ENCODE data around the gene TMTC1.
"Not testable (repeated sequence)": the region's sequence is repeated elsewhere in the genome, so short reads cannot be mapped to it uniquely, and the experiment has no call there.

The TMTC1 gene

GRCh38 chr12:29656762-29657538 lies 126.8 kb downstream of the TMTC1 start:
- DNase-seq = no peak

- no peak for DNase-seq
Observed at GRCh38 chr12:29655861-29656260, 127.9 kb downstream of the TMTC1 start.

DNA sequence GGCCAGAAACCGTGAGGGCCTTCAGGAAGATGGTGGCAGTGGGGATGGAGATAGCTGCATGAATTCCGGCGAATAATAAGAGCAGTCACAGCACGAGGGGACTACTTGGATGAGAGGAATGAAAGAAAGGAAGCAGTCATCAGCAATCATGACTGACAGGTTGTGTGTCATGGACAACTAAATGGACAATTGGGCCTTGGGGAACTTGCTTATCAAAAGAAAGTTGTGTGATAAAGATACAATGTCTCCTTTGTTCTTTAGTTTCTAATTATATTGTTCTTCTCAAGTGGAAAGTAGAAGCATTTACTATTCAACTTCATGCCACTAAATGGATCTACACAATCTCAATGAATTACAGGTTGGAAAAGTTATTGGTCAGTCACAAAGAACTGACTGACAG lies 130.5 kb downstream of the TMTC1 start:
- DNase-seq = no peak

- no peak for DNase-seq
Observed at GRCh38 chr12:29650371-29650770, 133.4 kb downstream of the TMTC1 start.

DNA sequence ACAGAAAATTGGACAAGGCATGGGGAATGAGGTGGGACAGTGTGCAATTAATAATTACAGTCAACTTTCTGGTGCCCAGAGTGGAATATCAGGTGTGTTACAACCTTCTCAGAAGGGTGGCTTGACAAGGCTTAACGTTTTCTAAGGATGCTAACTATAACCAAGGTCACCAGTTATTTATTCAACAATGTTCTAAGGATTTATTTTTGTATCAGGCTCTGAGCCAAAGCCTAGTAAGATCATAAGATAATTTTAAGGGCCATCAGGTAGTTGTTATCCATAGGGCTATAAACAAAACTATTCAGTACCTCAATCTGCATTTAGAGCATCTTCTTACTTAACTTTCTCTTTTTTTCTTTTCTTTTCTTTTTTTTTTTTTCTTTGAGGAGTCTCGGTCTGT lies 134.0 kb downstream of the TMTC1 start:
- DNase-seq = no peak

GRCh38 chr12:29644536-29645162 lies 139.1 kb downstream of the TMTC1 start:
- DNase-seq = no peak

GRCh38 chr12:29640589-29641345 lies 143.0 kb downstream of the TMTC1 start:
- DNase-seq = no peak

DNA sequence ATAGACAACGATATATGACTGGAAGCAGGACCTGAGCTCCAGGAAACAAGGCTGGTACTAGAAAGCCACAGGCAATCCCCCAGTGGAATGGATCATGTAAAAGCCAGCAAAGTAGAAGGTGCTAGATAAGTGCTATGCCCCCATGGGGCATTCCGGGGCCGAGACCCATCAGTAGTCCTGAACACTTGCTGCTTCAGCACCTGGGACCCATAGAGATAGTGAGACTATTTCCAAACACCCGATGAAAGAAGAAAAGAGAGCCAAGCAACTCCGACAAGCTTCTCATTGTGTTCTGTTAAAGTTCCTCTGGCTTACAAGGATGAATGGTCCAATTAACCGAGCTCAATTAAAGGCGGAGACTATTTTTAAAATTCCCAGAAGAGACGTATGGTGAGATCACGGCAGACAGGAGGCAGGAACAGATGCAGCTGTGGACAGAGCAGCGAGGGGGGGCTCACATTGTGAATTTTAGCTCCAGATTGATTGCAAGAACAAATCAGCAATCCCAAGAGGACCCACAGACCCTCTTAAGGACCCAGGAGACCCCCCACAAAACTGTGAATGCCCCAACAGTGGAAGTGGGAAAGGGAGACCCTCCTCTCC lies 143.7 kb downstream of the TMTC1 start:
- DNase-seq = no peak

- no peak for DNase-seq
Observed at GRCh38 chr12:29638528-29638927, 145.2 kb downstream of the TMTC1 start.

- no peak for DNase-seq
Observed at GRCh38 chr12:29634057-29634456, 149.7 kb downstream of the TMTC1 start.

DNA sequence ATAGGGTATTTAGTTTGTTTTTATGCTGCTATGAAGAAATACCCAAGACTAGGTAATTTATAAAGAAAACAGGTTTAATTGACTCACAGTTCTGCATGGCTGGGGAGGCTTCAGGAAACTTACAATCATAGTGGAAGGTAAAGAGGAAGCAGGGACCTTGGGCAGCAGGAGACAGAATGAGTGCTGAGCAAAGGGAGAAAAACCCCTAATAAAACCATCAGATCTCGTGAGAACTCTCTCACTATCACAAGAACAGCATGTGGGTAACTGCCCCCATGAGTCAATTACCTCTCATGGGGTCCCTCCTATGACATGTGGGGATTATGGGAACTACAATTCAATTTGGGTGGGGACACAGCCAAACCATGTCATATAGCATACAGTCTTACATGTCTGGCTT lies 153.6 kb downstream of the TMTC1 start:
- DNase-seq = not testable (repeated sequence)

DNA sequence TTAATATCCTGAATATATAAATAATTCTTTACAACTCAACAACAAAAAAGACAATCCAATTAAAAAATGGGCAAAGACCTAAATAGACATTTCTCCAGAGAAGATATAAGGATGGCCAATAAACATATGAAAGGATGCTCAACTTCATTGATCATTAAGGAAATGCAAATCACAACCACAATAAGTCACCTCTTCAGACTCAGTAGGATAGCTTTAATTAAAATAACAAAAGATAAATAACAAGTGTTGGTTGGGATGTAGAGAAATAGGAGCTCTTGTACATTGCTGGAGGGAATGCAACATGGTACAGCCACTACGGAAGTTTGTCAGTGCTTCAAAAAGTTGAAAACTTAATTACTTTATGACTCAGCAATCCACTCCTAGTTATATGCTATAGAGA lies 156.5 kb downstream of the TMTC1 start:
- DNase-seq = no peak

GRCh38 chr12:29625359-29625953 lies 158.3 kb downstream of the TMTC1 start:
- no peak for DNase-seq

DNA sequence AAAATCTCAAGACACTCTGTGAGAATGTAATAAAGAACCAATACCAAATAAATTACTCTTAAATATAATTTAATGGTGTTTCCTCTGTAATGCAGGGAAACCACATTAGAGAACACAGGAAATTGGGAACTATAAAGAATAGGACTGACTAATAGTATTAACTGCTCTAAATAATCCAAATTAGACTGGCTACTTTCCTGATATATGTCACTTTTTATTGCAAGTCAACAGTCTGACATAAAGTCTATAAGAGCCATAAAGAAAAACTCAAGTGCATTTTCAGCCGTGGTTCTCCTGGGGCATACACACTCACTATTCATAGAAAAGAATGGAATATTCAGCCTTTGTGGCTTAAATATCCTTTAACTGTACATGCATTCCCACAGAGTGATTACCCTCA lies 161.5 kb downstream of the TMTC1 start:
- no peak for DNase-seq

DNA sequence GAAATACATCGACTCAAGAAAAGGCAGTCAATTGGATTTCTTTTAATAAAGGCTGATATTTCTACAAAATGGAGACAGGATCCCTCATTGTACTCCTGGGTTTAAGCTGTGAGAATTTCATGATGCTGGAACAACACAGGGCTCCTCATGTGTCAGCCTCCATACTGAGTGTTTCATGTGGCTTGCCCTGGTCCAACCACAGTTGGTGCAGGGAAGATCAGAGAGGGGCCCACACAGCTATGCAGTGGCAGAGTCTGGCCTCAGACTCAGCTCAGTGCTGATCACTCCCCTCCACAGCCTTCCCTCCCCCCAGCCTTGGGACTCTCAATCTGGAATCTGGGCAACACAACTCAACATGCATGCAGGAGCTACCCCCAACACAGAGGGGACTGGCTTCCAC lies 163.7 kb downstream of the TMTC1 start:
- no peak for DNase-seq

DNA sequence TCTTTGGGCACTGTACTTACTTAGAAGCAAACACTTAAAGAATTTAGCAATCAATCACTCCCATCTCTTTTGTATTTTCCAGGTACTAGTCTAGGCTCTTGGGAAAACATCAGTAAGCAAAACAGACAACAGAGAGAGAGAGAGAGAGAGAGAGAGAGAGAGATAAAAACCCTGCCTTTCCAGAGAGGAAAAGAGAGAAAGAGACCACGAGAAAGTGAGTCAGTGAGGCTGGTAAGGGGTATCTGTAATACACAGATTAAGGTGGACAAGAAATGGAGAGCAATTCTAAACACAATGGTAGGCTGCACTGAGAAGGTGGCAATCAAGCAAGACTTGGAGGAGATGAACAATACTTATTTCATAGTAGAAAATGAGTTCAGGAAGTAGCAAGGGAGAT lies 166.3 kb downstream of the TMTC1 start:
- DNase-seq = no peak

DNA sequence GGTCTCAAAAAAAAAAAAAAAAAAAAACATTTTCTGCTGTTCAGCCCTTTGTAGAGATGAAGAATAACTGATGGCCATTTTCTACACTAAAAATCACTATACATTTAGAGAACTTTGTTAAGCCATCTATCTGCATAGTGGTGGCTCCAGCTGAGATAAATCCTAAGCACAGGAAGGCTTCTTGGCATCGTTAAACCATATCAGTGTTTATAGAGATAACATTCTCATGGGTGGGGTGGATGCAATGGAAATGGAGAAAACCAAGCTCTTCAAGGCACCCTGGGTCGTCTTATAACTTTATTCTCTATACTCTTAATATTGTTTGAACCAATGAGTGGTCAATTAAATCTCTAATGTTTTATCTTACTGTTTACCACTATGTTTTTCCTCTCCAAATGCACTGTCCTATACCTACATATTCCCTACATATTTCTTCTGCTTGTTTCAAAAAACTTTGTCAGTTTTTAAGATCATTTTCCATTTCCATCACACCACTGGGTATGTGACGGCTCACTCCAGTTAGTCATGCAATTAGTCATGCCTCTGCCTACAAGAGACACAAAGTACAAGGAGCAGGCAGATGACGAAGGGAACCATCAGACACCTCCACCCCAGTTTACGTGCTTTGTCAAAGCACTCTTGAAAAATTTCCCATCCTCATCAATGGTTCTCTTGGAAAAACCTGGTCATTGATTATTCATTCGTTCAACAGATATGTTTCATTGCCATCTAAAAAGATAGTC lies 166.9 kb downstream of the TMTC1 start:
- no peak for DNase-seq

- DNase-seq = no peak
Observed at GRCh38 chr12:29614694-29615325, 168.9 kb downstream of the TMTC1 start.

- DNase-seq = no peak
Observed at GRCh38 chr12:29612912-29613311, 170.8 kb downstream of the TMTC1 start.

DNA sequence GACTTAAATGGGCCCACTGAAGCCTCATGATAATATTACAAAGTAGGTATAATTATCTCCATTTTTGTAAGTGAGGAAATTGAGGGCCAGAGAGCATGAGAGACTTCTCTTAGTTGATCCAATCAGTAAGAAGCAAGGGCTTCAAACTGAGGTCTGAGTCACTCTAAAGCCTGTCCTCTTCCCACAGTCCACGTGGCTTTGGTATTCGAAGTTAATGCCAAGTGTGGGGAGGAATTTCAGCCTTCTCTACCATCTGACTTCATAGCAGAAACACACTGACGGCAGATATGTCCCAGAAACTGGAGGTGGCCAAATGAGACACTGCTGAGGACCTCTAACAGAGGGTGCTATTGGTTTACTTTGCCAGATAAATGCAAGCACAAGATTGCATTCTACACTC lies 171.8 kb downstream of the TMTC1 start:
- DNase-seq = no peak

DNA sequence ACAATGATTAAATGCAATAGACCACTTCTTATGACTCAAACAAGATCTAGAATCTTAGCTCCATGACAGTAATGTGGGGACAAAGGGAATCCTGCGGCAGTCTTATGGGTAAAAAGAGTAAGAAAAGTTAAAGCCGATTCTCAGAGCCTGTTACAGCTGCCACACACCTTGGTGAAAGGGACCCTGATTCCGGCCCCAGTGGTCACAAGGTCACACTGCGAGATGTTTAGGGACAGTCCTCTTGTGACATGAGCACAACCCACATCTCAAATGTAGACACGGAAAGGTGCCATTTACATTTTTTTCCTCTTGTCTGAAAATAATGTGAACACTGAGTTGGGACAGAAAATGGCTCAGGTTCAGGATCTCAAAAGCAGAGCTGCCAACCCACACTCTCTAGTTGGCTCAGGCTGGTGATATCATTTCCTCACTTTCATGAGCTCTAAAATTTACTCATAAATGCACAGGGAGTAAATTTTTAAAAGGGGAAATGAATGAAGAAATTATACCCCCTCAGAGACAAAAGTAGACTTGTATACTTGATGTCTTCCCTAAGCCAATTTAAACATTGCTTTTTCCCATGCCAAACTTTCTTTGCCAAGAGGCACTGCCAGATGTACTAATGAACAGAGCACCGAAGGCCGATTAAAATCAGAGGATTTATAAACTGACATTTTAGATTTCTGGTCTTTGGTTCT lies 173.1 kb downstream of the TMTC1 start:
- DNase-seq = no peak

All from activated CD4-positive, alpha-beta T cell treated with anti-CD3 and anti-CD28 coated beads for 1 hour (primary cell).